Activated T-cell treated with anti-CD3 and anti-CD28 coated beads, Interleukin-2, amount 50 U/mL, for 1 hour (primary cell): ENCODE data around the gene MCTP2.

ENCODE experiments used
- DNase-seq: peaks from one replicate; pipeline ENCODE4 v3.0.0-alpha.2; 2020

MCTP2 gene

GRCh38 chr15:94362385-94363092 is 131.2 kb downstream of the MCTP2 start:
- DNase-seq: no peak

- no peak for DNase-seq
Measured at GRCh38 chr15:94363382-94363781, 132.0 kb downstream of the MCTP2 start.

GRCh38 chr15:94366781-94367180 is 135.4 kb downstream of the MCTP2 start:
- no peak for DNase-seq

- DNase-seq: no peak
Measured at GRCh38 chr15:94367726-94368535, 136.6 kb downstream of the MCTP2 start.

GRCh38 chr15:94370206-94370935 is 139.0 kb downstream of the MCTP2 start:
- no peak for DNase-seq

GRCh38 chr15:94370936-94371285 is 139.6 kb downstream of the MCTP2 start:
- DNase-seq: no peak

- DNase-seq: no peak
Measured at GRCh38 chr15:94372821-94373220, 141.5 kb downstream of the MCTP2 start.

- no peak for DNase-seq
Measured at GRCh38 chr15:94375997-94376396, 144.6 kb downstream of the MCTP2 start.

- no peak for DNase-seq
Measured at GRCh38 chr15:94379986-94380385, 148.6 kb downstream of the MCTP2 start.

- DNase-seq: no peak
Measured at GRCh38 chr15:94380798-94381197, 149.4 kb downstream of the MCTP2 start.

- DNase-seq: no peak
Measured at GRCh38 chr15:94381384-94381783, 150.0 kb downstream of the MCTP2 start.

GRCh38 chr15:94383041-94383440 is 151.7 kb downstream of the MCTP2 start:
- DNase-seq: no peak

GRCh38 chr15:94383706-94384105 is 152.3 kb downstream of the MCTP2 start:
- no peak for DNase-seq

GRCh38 chr15:94385441-94385840 is 154.1 kb downstream of the MCTP2 start:
- no peak for DNase-seq

GRCh38 chr15:94386351-94386750 is 155.0 kb downstream of the MCTP2 start:
- no peak for DNase-seq

- DNase-seq: no peak
Measured at GRCh38 chr15:94387442-94387841, 156.1 kb downstream of the MCTP2 start.

GRCh38 chr15:94387849-94388441 is 156.6 kb downstream of the MCTP2 start:
- DNase-seq: no peak

GRCh38 chr15:94395640-94396039 is 164.3 kb downstream of the MCTP2 start:
- no peak for DNase-seq

GRCh38 chr15:94397337-94397736 is 166.0 kb downstream of the MCTP2 start:
- DNase-seq: no peak

- no peak for DNase-seq
Measured at GRCh38 chr15:94398001-94398400, 166.6 kb downstream of the MCTP2 start.

GRCh38 chr15:94400526-94401298 is 169.4 kb downstream of the MCTP2 start:
- DNase-seq: no peak

GRCh38 chr15:94403331-94403730 is 172.0 kb downstream of the MCTP2 start:
- DNase-seq: no peak
